Stimulated activated CD4-positive, alpha-beta T cell treated with anti-CD3 and anti-CD28 coated beads, Interleukin-2, amount 100 ng/mL, for 24 hours (primary cell): ENCODE measurements around the gene SLC11A1.

Source experiments
- DNase-seq, 2 donors: peaks; one replicate each; pipeline ENCODE4 v3.0.0-alpha.2; 2020

The SLC11A1 gene

DNA sequence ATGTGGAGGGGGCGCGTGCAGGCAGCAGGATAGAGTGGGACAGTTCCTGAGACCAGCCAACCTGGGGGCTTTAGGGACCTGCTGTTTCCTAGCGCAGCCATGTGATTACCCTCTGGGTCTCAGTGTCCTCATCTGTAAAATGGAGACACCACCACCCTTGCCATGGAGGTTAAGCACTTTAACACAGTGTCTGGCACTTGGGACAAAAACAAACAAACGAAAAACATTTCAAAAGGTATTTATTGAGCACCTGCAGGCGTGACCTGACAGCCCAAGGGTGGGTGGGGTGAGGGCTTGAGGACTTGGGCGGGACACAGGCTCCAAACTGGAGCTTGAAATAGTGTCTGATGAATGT lies 13.0 kb downstream of the SLC11A1 start:
- DNase-seq: no peak

DNA sequence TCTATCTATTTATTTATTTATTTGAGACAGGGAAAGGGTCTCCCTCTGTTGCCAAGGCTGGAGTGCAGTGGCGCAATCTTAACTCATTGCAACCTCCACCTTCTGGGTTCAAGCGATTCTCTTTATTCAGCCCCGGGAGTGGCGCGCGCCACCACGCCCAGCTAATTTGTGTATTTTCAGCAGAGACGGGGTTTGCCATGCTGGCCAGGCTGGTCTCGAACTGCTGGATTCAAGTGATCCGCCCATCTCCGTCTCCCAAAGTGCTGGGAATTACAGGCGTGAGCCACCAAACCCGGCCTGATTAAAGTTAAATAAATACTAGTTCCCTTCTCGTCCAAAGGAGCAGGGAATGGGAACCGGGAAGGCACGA lies 13.4 kb downstream of the SLC11A1 start:
- no peak for DNase-seq

DNA sequence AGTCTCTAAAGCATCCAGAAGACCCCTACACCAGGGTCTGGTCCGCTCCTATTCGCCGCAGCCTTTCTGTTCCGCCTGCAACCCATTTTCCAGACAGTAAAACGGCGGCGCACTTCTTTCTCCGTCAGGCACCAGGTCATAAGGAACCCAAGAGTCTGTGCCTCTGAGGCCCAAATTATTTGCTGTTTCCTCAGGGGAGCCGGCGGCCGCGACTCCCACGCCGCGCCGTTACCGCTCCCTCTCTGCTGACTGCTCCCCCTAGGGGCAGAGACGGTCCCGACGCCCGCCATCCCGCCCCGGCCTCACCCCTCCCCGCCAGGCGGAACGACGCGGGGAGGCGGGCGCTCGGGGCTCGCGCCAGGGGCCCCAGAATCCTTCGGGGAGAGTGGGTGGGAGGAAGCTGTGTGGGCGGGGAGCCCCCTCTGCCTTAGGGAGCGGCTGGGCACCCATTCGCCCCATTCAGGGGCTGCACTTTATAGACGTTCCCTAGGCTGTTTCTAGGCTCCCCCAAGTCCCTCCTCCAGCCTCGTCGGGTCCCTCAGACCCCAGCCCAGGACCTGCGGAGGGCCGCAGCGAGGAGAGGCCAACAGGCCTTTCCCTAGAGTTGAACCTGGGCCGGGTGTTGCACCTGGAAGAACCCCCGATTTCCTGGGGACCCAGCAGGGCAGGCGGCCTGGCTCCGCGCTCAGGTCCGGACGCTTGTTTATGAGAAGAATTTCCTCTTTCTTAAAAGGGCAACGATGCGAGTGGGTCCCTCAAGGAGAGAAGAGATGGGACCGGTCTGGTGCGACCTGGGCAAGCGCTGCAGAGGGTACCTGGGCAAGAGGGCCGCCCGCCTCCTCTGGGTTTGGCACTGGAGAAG lies 14.0 kb downstream of the SLC11A1 start:
- DNase-seq: peak; percentile 91 to 93

- peak; percentile 56 to 59 for DNase-seq
These were observed 14.8 kb downstream of the SLC11A1 start for GRCh38 chr2:218396688-218397462.

GRCh38 chr2:218397463-218397819 lies 15.4 kb downstream of the SLC11A1 start:
- DNase-seq: no peak

GRCh38 chr2:218397820-218398436 lies 15.9 kb downstream of the SLC11A1 start:
- peak in 1 of 2 donors; percentile 56 for DNase-seq

- peak; percentile 55 to 66 for DNase-seq
These were observed 16.6 kb downstream of the SLC11A1 start for GRCh38 chr2:218398437-218399390.

GRCh38 chr2:218399391-218400166 lies 17.5 kb downstream of the SLC11A1 start, which contains the start of gene CTDSP1:
Gene CTDSP1, plus strand, starts transcription at chr2:218399868. Its CDS starts 223 bp downstream, at chr2:218400091.
- DNase-seq: peak; percentile 90 to 91

GRCh38 chr2:218400167-218400929 lies 18.3 kb downstream of the SLC11A1 start:
- DNase-seq: peak in 1 of 2 donors; percentile 44

DNA sequence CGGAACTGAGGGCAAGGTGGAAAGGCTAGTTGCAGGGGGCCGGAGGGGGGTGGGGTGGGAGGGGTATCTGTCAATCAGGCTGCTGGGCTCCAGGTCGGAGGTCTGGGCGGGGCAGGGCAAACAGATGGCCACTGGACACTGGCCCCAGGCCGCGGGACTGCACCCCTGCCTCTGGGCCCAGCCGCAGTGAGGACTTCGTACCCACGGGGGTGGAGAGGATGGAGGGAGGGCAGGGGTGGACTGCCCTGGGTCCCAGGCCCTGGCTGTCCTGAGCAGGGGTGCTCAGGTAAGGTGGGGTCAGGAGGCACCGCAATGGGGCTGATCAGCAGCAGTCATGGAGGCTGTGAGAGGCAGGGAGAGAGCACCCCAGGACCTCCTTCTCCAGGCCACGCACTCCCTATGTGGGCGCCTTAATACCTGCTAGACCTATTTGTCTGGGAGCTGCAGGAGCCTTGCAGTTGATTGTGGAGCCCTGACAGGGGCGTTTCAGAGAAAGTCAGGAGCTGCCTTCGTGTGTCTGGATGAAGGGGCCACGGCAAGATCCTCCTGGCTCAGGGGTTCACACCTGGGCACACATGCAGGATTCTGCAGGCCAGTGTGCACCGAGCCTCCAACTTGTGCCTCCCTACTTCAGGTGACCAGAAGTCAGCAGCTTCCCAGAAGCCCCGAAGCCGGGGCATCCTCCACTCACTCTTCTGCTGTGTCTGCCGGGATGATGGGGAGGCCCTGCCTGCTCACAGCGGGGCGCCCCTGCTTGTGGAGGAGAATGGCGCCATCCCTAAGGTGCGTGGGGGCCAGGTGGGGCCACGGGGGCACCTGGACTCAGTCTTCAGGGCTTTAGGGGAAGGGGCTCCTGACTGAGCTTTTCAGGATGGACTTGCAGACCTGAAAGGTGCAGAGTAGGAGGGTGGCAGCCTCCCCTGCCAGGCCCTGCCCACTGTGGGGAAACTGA lies 19.1 kb downstream of the SLC11A1 start:
- DNase-seq: no peak

DNA sequence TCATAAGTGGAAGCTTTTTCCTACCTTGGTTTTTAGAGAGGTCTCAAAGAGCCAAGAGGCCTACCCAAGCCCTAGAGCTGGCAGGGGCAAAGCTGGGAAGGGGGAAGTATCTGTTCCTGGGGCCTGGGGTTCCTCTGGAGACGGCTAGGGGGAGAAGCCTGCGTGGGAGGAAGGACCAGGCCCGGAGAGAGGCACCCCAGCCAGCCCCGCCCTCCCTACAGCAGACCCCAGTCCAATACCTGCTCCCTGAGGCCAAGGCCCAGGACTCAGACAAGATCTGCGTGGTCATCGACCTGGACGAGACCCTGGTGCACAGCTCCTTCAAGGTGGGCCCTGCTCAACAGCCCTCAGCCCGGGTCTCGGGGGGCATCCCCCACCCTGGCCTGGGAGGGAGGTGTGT lies 19.8 kb downstream of the SLC11A1 start:
- DNase-seq: no peak

DNA sequence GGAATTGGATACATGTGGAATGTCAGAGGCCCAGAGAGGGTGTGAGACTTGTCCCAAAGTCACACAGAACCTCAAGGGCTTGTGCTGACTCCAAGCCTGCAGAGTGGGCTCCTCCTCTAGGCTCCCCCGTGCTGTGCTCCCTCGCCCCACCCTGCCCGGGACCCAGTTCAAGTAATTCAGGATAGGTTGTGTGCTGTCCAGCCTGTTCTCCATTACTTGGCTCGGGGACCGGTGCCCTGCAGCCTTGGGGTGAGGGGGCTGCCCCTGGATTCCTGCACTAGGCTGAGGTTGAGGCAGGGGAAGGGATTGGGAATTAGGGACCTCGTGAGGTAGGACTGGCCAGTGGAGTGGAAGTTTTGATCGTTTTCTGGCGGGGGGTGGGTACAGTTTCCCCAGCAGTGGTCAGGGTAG lies 20.4 kb downstream of the SLC11A1 start:
- no peak for DNase-seq

DNA sequence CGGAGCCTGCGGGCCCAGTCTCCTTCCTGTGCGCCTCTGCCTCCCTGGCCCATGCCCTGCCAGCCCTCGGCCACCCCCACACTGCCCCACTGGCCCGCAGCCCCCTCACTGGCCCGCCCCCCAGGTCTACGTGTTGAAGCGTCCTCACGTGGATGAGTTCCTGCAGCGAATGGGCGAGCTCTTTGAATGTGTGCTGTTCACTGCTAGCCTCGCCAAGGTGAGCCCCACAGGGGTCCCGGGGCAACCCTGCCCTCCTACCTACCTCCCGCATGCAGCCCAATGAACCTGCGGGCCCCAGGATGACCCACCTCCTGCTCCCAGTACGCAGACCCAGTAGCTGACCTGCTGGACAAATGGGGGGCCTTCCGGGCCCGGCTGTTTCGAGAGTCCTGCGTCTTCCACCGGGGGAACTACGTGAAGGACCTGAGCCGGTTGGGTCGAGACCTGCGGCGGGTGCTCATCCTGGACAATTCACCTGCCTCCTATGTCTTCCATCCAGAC lies 20.9 kb downstream of the SLC11A1 start:
- no peak for DNase-seq

DNA sequence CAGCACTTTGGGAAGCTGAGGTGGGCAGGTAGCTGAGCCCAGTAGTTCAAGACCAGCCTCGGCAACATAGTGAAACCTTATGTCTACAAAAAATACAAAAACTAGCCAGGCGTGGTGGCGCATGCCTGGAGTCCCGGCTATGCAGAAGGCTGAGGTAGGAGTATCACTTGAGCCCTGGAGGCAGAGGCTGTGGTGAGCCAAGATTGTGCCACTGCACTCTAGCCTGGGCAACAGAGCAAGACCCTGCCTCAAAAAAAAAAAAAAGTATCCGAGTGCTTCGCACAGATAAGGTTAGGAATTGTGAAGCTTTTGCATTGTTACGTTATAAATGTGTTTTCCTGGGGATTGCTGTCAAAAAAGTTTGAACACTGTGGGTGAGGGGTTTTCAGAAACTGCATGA lies 21.7 kb downstream of the SLC11A1 start:
- no peak for DNase-seq

GRCh38 chr2:218404351-218405085 lies 22.4 kb downstream of the SLC11A1 start:
- DNase-seq: no peak

DNA sequence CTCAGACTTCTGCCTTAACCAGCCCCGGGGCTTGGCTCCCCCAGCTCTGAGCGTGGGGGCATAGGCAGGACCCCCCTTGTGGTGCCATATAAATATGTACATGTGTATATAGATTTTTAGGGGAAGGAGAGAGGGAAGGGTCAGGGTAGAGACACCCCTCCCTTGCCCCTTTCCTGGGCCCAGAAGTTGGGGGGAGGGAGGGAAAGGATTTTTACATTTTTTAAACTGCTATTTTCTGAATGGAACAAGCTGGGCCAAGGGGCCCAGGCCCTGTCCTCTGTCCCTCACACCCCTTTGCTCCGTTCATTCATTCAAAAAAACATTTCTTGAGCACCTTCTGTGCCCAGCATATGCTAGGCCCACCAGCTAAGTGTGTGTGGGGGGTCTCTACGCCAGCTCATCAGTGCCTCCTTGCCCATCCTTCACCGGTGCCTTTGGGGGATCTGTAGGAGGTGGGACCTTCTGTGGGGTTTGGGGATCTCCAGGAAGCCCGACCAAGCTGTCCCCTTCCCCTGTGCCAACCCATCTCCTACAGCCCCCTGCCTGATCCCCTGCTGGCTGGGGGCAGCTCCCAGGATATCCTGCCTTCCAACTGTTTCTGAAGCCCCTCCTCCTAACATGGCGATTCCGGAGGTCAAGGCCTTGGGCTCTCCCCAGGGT lies 23.1 kb downstream of the SLC11A1 start:
- DNase-seq: no peak

DNA sequence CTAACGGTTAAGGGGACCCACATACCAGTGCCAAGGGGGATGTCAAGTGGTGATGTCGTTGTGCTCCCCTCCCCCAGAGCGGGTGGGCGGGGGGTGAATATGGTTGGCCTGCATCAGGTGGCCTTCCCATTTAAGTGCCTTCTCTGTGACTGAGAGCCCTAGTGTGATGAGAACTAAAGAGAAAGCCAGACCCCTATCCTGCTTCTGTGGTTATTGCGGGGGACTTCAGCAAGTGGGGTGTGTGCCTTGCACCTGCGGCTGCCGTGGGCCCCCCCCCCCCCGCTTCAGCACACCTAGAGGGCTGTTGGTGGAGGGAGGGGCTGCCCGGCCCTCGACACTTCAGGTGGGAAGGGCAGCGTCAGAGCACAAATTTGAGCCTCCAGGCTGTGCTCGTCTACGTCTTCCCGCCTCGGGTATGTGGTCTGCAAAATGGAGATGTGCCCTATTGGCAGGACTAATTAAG lies 23.7 kb downstream of the SLC11A1 start:
- DNase-seq: no peak
